DMS 273 (cell line): ENCODE measurements around the gene NECAB3.

ENCODE experiments used
- DNase-seq: peaks from one replicate; lab custom pipeline; 2025; ENCODE audit not compliant: unreplicated experiment; lab: John Stamatoyannopoulos, UW

The NECAB3 gene

DNA sequence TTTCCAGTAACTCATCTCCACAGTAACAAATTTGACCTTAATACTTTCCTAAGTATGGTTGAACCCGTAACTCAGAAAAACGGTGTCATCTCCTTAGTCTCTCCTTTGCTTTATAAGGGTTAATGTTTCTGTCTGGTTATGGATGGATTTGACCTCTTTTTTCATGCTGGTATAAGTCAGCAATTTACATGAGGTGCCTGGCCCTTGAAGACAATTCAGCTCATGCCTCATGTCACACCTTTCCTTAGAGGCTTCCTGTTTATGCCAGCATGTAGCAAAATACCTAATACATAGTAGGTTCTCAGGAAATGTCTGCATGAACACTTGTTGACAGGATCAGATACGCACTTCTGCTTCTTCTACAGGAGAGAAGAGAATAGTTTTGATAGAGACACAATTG is 49.8 kb downstream of the NECAB3 start:
- no peak for DNase-seq

DNA sequence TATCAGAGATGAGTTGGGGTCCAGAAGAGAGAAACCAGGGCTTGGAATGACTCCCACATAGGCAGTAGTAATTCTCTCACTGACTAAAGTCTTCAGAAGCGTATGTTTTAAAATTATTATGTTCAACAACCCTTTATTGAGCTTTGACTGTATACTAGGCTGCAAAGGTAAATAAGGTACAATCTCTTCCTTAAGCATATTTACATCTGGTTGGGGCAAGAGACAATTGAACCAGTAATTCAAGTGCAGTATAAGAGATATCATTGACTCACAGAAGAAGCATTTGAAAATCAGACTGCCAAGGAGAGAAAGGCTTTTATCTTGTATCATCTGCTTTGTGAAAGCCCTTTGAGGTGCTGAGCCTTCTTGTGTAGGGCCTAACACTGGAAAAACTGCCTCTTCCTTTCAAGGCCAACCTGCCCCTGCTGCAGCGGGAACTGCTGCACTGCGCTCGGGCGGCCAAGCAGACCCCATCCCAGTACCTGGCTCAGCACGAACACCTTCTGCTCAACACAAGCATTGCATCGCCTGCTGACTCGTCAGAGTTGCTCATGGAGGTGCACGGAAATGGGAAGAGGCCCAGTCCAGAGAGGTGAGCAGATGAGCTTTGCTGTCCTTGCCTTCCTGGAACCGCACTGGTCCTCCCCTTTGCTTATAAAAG is 51.4 kb downstream of the NECAB3 start:
- DNase-seq: no peak

DNA sequence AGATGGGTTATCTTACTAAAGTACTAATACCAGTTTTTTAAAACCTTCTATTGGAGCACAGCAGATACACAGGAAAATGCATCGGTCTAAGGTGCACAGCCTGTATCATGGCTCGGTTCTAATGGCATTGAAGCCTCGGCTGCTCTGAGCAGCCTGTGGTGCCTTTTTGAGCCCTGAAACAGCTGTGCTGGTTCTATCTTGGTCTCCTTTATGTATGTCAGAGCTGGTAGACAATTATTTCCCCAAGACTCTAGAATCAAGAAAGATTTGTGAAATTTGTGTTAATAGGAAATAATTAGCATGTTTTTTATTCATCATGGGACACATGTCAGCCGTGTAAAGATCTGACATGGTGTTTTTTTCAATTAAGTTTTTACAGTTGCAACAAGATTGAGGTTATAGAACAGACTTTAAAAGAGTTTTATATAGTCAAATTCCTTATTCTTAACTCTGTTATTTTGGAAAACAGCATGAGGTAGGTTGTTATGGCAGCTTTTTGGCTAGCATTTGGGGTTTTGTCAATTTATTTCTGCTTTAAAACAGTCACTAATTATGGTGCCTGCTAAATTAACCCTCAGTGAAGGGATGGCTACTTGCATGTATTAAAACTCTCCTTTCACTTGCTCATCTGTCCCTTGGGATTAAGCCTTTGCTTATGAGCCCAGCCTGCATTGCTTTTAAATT is 52.4 kb downstream of the NECAB3 start:
- no peak for DNase-seq

DNA sequence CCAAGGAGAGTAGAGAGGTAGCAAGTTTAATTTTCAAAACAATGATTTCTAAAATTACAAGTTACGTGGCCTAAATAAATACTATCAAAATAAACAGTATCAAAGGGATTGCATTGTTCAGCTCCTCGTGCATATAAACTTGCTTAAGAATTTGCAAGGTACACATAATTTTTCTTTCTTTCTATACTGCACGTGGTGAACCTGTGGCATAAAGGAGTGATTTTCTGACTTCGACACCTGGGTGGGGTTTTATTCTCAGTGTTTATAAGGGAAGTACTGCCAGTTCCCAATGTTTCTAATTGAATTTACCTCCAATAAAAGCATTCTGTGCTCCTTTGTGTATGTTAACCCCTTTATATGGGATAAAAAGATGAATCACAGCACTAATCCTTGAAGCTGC is 62.2 kb downstream of the NECAB3 start:
- no peak for DNase-seq

DNA sequence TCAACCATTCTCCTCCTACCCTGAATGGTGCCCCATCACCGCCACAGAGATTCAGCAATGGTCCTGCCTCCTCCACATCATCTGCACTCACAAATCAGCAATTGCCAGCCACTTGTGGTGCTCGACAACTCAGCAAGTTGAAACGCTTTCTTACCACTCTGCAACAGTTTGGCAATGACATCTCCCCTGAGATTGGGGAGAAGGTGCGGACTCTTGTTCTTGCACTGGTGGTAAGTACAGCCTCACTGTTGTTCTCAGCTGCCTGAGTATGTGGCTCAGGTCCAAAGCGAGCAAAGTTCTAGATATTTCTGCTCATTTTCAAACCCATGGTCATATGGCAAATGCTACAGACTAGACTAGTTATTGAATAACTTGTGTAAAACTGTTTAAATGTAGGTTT is 63.1 kb downstream of the NECAB3 start:
- DNase-seq: no peak

DNA sequence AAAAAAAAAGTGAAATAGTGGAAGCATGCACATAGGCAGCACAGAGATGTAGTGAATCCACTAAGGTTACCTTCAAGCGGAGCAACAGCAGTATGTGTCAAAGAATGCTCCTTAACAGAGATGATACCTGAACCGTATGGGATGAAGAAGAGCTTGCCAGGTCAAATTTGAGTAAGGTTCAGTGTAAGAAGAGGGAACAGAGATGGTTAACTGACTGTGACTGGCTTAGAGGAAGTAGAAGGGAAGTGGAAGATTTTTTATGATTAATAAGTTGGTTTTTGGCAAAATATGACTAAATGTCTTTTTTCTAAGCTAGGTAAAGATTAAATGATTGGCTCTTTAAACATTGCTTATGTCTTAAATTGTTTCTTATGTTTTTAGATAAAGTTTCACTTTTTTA is 64.7 kb downstream of the NECAB3 start:
- no peak for DNase-seq
